Lower lobe of right lung (tissue), 2 donors: ENCODE data around the gene PSMD13. TPM values are rescaled to one million over a fixed set of nuclear protein-coding genes. Genes with fewer than 3 reads are reported as not detected.
"Not testable (repeated sequence)": the region's sequence is repeated elsewhere in the genome, so short reads cannot be mapped to it uniquely, and the experiment has no call there.

Experiments used
- ATAC-seq, 2 donors: fragments of 200-7000 bp; cut with Tn5 transposase; one replicate each; pipeline ENCODE4 v1.9.1; 2020 to 2022; ENCODE audit warnings: mild to moderate bottlenecking in 2 of 2, moderate library complexity in 2 of 2
- DNase-seq: peaks from one replicate; pipeline ENCODE4 v3.0.0-alpha.2; 2020
- H3K27ac ChIP-seq: fragments of 200-600 bp; one replicate; pipeline ENCODE4 v1.8.0; 2022
- H3K27me3 ChIP-seq: fragments of 200-600 bp; one replicate; pipeline ENCODE4 v1.8.0; 2022; ENCODE audit warnings: low read depth
- H3K36me3 ChIP-seq: fragments of 200-600 bp; one replicate; pipeline ENCODE4 v1.8.0; 2022; ENCODE audit warnings: mild to moderate bottlenecking
- H3K4me1 ChIP-seq: fragments of 200-600 bp; one replicate; pipeline ENCODE4 v1.8.0; 2022
- H3K4me3 ChIP-seq: fragments of 200-600 bp; one replicate; pipeline ENCODE4 v1.8.0; 2022; ENCODE audit warnings: mild to moderate bottlenecking
- H3K9me3 ChIP-seq: fragments of 200-600 bp; one replicate; pipeline ENCODE4 v1.8.0; 2022
- CTCF ChIP-seq: fragments of 200-600 bp; IDR thresholded peaks from one replicate; pipeline ENCODE4 v1.8.0; 2022; ENCODE audit warnings: antibody characterized with exemption, mild to moderate bottlenecking
- intact Hi-C: fragments of 100-400 bp; cut with DNase I; formaldehyde crosslinking; loops from one replicate; pipeline ENCODE4 v1.11.0; 2022
- total RNA-seq: library from RNA; stranded (reverse); fragmentation: NEBNext Ultra II Directional; extraction: Animal tissue kit (Norgen Biotek cat#: 25700); gene quantifications from one replicate; pipeline ENCODE4 v1.2.1, GENCODE V29; 2021
- donor health status: DM: no; HTN: yes; CAD: no; lungs with severe emphysema.

Gene PSMD13
- total RNA-seq, 1 donor from 2014 or later, result 89.5 TPM

- Histone ChIP-seq H3K4me3 (no peak overlapping the region), H3K36me3 (peaks cover 87% of the 10 kb centered on the region), H3K4me1 (peaks cover 26% of the 10 kb centered on the region), H3K9me3 (no peaks in the 10 kb centered on the region), H3K27me3 (no peaks in the 10 kb centered on the region), H3K27ac (no peak overlapping the region)
- no peak for TF ChIP-seq CTCF
- intact Hi-C loops, result no loop called here
- ATAC-seq (no peak), DNase-seq (no peak)
Observed at GRCh38 chr11:214083-214482, 22.7 kb upstream of the PSMD13 start.

- no peak for TF ChIP-seq CTCF
- no peak overlapping the region for H3K4me3 ChIP-seq
- H3K36me3 ChIP-seq, result peaks cover 78% of the 10 kb centered on the region
- H3K9me3 ChIP-seq, result no peaks in the 10 kb centered on the region
- H3K4me1 ChIP-seq, result peaks cover 11% of the 10 kb centered on the region
- no peaks in the 10 kb centered on the region for H3K27me3 ChIP-seq
- ATAC-seq (no peak), DNase-seq (no peak)
- intact Hi-C loops, result no loop called here
- no peak overlapping the region for H3K27ac ChIP-seq
Observed at GRCh38 chr11:215581-216037, 21.2 kb upstream of the PSMD13 start.

- TF ChIP-seq CTCF, result no peak
- Histone ChIP-seq H3K9me3 (no peaks in the 10 kb centered on the region), H3K4me3 (no peak overlapping the region), H3K27ac (no peak overlapping the region), H3K4me1 (peaks cover 4% of the 10 kb centered on the region), H3K36me3 (peaks cover 73% of the 10 kb centered on the region), H3K27me3 (no peaks in the 10 kb centered on the region)
- ATAC-seq (no peak), DNase-seq (no peak)
- intact Hi-C loops, result no loop called here
Observed at GRCh38 chr11:216081-216974, 20.4 kb upstream of the PSMD13 start.

- Histone ChIP-seq H3K27me3 (no peaks in the 10 kb centered on the region), H3K4me1 (no peaks in the 10 kb centered on the region), H3K36me3 (peaks cover 71% of the 10 kb centered on the region), H3K4me3 (no peak overlapping the region), H3K27ac (no peak overlapping the region), H3K9me3 (no peaks in the 10 kb centered on the region)
- ATAC-seq, result no peak
- intact Hi-C loops, result no loop called here
- no peak for TF ChIP-seq CTCF
- DNase-seq, result no peak
Observed at GRCh38 chr11:217704-218103, 19.1 kb upstream of the PSMD13 start.

- no peak for TF ChIP-seq CTCF
- DNase-seq, result no peak
Observed at GRCh38 chr11:218815-219593, 17.8 kb upstream of the PSMD13 start.

GRCh38 chr11:220641-221215 lies 16.0 kb upstream of the PSMD13 start:
- DNase-seq, H3K27ac ChIP-seq, H3K27me3 ChIP-seq, ATAC-seq, H3K4me3 ChIP-seq, H3K9me3 ChIP-seq, H3K4me1 ChIP-seq, intact Hi-C loops: not testable (repeated sequence)
- peaks cover 41% of the 10 kb centered on the region for H3K36me3 ChIP-seq

More at GRCh38 chr11:218815-219593, 17.8 kb upstream of the PSMD13 start:
- Histone ChIP-seq H3K36me3 (peaks cover 58% of the 10 kb centered on the region), H3K9me3 (no peaks in the 10 kb centered on the region), H3K4me3 (no peak overlapping the region), H3K27ac (no peak overlapping the region), H3K4me1 (no peaks in the 10 kb centered on the region), H3K27me3 (no peaks in the 10 kb centered on the region)
- intact Hi-C loops, result no loop called here
- no peak for ATAC-seq
